OCI-LY3 (cell line): Measurements from ENCODE around the gene CDKN2A.

Experiments
- H2AFZ ChIP-seq: fragments of 200-600, 300-600 bp; shearing (Covaris generic); 2 replicates; pipeline ENCODE4 v1.6.0; 2014; ENCODE audit warnings: antibody characterized with exemption, low read depth, low read length
- H3K27ac ChIP-seq: fragments of 200-600, 300-600 bp; sonication (generic); 2 replicates; pipeline ENCODE4 v1.5.1; 2014; ENCODE audit warnings: mild to moderate bottlenecking, low read length, moderate library complexity, mixed read lengths
- H3K27me3 ChIP-seq: fragments of 200-600, 300-600 bp; sonication (generic); 2 replicates; pipeline ENCODE4 v1.6.1; 2014; ENCODE audit warnings: low read depth, low read length, mixed read lengths
- H3K36me3 ChIP-seq: fragments of 200-600, 300-600 bp; sonication (generic); replicated peaks from 2 replicates; pipeline ENCODE3; 2014; ENCODE audit warnings: low read depth, low read length, mixed read lengths
- H3K4me1 ChIP-seq: fragments of 300-600, 200-600 bp; sonication (generic); 2 replicates; pipeline ENCODE4 v1.6.1; 2014; ENCODE audit warnings: low read length, mixed read lengths
- H3K4me2 ChIP-seq: fragments of 200-600, 300-600 bp; sonication (generic); 2 replicates; pipeline ENCODE4 v1.6.1; 2014; ENCODE audit warnings: low read length, mixed read lengths
- H3K4me3 ChIP-seq: fragments of 300-600, 200-600 bp; sonication (generic); 2 replicates; pipeline ENCODE4 v1.5.1; 2014; ENCODE audit warnings: antibody characterized with exemption, mild to moderate bottlenecking, low read length, moderate library complexity
- H3K79me2 ChIP-seq: fragments of 300-600, 200-600 bp; shearing (Covaris generic); 2 replicates; pipeline ENCODE4 v1.6.1; 2014; ENCODE audit warnings: mild to moderate bottlenecking, low read length, mixed read lengths
- H3K9ac ChIP-seq: fragments of 300-600, 200-600 bp; shearing (Covaris generic); 2 replicates; pipeline ENCODE4 v1.6.0; 2014; ENCODE audit warnings: mild to moderate bottlenecking, low read length, moderate library complexity
- H3K9me3 ChIP-seq: fragments of 200-600, 300-600 bp; shearing (Covaris generic); 2 replicates; pipeline ENCODE4 v1.6.1; 2014; ENCODE audit warnings: low read length, mixed read lengths; ENCODE audit not compliant: insufficient read depth
- H4K20me1 ChIP-seq: fragments of 200-600, 300-600 bp; sonication (generic); 2 replicates; pipeline ENCODE4 v1.6.1; 2016; ENCODE audit warnings: low read length, mixed read lengths; ENCODE audit not compliant: insufficient read depth
- CTCF ChIP-seq: fragments of 200-600, 300-600 bp; sonication (generic); IDR thresholded peaks from 2 replicates; pipeline ENCODE4 v1.5.1; 2014; ENCODE audit warnings: antibody characterized with exemption, low read length, low read depth
- EZH2phosphoT487 ChIP-seq: fragments of 200-600 bp; shearing (Covaris generic); IDR thresholded peaks from 2 replicates; pipeline ENCODE4 v1.6.1; 2018; ENCODE audit warnings: antibody characterized with exemption, mixed run types, low read depth

CDKN2A gene

GRCh38 chr9:21923694-21924093 is 70.5 kb downstream of the CDKN2A start:
- Histone ChIP-seq H4K20me1 (no peaks in the 10 kb centered on the region), H3K36me3 (no peaks in the 10 kb centered on the region), H3K4me1 (no peaks in the 10 kb centered on the region), H3K4me3 (no peak overlapping the region), H3K4me2 (no peak overlapping the region), H3K27ac (no peak overlapping the region), H3K27me3 (no peaks in the 10 kb centered on the region), H3K9ac (no peak overlapping the region), H2AFZ (no peak overlapping the region), H3K79me2 (no peaks in the 10 kb centered on the region), H3K9me3 (no peaks in the 10 kb centered on the region)
- TF ChIP-seq EZH2phosphoT487 (no peak), CTCF (no peak)

DNA sequence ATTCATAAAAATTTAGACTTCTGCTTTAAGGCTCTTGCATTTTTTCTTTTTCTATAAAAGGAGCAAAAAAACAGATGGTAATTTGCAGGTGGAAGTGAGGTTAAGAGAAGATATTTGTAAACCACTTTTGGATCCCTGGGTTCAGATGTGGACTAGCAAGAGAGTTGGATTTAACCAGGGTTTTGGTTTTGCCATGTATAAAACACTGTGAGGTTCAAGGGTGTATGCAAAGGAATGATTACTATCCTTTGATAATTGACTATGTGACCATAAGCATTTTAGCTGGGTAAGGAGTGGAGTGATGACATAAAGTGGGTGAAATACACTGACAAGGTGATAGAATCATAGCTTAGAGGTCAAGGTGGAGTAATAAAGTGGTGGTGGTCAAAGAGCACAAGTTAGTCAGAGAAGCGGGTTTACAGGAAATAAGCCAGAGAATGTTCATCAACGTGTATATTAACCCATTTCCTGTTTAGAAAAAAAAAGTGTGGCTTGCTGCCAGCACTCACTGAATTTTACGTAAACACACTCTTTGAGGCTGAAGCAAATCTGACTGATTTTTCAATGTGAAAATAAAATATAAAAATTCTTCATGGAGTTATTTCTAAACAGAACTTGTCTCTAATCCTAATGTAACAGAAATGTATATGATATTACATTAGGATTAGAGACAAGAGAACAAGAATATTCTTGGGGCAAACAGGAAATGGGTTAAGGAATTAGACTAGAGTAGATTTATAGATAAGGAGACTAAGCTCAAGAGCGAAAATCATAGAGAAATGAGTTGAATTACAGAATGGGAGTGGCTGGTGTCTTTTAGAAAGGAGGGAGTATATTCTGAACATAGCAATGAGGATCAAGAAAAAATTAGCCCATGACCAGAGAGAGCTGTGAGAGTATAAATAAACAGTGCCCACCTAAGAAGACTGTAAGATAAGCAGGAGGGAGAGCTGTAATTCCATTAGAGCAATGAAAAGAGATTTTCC is 74.5 kb downstream of the CDKN2A start:
- H3K9ac ChIP-seq = no peak overlapping the region
- no peaks in the 10 kb centered on the region for H3K79me2 ChIP-seq
- H3K4me1 ChIP-seq = no peaks in the 10 kb centered on the region
- H2AFZ ChIP-seq = no peak overlapping the region
- no peaks in the 10 kb centered on the region for H3K27me3 ChIP-seq
- H3K4me3 ChIP-seq = no peak overlapping the region
- no peak overlapping the region for H3K27ac ChIP-seq
- H4K20me1 ChIP-seq = no peaks in the 10 kb centered on the region
- H3K36me3 ChIP-seq = no peaks in the 10 kb centered on the region
- H3K9me3 ChIP-seq = no peaks in the 10 kb centered on the region
- TF ChIP-seq EZH2phosphoT487 (no peak), CTCF (no peak)
- no peak overlapping the region for H3K4me2 ChIP-seq
